ENCODE data around the gene IFT27.

DNA sequence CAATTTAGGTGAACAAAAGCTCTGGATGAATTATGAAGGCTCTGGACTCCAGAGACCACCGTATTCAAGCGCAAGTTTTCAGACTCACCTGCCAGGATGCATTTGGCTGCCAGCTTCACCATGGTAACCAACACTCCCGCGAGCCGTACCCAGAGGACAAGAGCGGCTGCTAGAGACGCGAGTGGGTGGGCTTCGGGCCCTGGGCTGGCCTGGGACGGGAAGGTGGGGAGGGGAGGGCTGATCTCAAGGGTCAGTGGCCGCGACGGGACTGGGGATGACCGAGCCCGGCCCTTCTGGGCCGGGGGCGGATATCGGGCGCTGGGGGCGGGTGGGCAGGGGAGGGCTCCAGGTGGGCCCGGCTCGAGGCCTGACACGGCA lies 344 bp downstream of the IFT27 start:
- TF ChIP-seq POLR2A (IDR thresholded peaks at IDR 0.05; ENCODE audit: low read length): no peak
- TF ChIP-seq GATA1 (IDR thresholded peaks at IDR 0.05; ENCODE audit: low read depth, low read length): no peak
